NT2/D1 (cell line): ENCODE measurements around the gene ACSM3.
A peak's percentile ranks its signal among the peaks of the same experiment; 100 is the strongest.

Experiments
- DNase-seq: peaks from one replicate; pipeline ENCODE4 v3.0.0-alpha.2; 2011; ENCODE audit warnings: low read depth, low spot score
- H3K27me3 ChIP-seq: 2 replicates; pipeline ENCODE4 v1.6.0; 2011; ENCODE audit warnings: mild to moderate bottlenecking; ENCODE audit not compliant: insufficient read length, insufficient read depth
- H3K36me3 ChIP-seq: 2 replicates; pipeline ENCODE4 v1.6.1; 2011; ENCODE audit warnings: mild to moderate bottlenecking, low read length, mixed read lengths; ENCODE audit not compliant: insufficient read depth, insufficient read length
- H3K4me1 ChIP-seq: 2 replicates; pipeline ENCODE4 v1.5.1; 2011; ENCODE audit not compliant: insufficient read depth, insufficient read length
- H3K4me3 ChIP-seq: 2 replicates; pipeline ENCODE4 v1.5.1; 2011; ENCODE audit warnings: low read depth; ENCODE audit not compliant: insufficient read length
- H3K9ac ChIP-seq: 2 replicates; pipeline ENCODE4 v1.6.0; 2011; ENCODE audit warnings: low read depth; ENCODE audit not compliant: insufficient read length
- H3K9me3 ChIP-seq: 2 replicates; pipeline ENCODE4 v1.5.1; 2011; ENCODE audit warnings: mild to moderate bottlenecking, low read length; ENCODE audit not compliant: insufficient read depth
- SUZ12 ChIP-seq: IDR thresholded peaks from 2 replicates; pipeline ENCODE4 v1.6.1; 2011; ENCODE audit not compliant: insufficient read length, insufficient read depth; ENCODE audit errors: extremely low read depth
- YY1 ChIP-seq: IDR thresholded peaks from 2 replicates; pipeline ENCODE4 v1.6.1; 2011; ENCODE audit not compliant: insufficient read length, insufficient read depth
- ZNF274 ChIP-seq: IDR thresholded peaks from 2 replicates; pipeline ENCODE4 v1.6.1; 2011; ENCODE audit warnings: mild to moderate bottlenecking, low read depth, low read length

ACSM3 gene

DNA sequence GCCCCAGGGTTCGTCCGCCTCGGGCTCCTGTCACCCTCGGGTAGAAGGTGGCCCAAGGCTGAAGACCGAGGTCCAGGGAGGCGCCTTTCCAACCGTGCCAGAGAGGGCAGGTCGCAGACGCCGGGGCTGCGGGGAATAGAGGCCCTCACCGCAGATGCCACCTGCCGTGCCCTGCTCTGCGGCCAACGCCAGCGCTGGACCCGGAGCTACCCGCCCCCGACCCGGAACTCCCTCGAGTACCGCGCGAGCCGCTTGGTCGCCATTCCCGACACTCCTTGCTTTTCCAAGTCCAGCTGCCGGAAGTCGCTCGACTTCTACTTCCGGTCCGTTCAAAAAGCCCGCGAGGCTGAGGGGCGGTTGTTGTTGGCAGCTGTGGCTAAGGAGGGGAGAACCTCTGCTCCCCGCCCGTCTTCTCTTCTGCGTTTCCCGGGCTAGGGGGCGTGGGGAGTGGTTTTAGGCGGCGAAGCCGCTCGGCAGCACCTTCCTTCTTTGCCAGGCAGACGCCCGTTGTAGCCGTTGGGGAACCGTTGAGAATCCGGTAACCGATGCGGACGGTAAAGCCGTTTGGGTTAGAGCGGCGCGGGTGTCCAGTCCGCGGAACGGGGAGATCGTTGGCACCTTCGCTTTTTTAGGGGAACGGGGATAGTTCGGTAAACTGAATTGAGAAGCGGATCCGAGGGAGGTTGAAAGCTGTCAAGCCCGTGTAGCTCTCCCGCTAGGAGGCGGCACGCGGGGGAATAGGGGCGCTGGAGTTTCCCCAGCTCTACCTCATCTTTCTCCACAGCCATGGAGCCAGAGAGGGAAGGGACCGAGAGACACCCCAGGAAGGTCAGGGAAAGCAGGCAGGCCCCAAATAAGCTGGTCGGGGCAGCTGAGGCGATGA, 42.6 kb downstream of the ACSM3 start, which contains the start of the genes ERI2 and REXO5:
ERI2 (minus strand) TSS at position 305 of the 883 bp plus-strand sequence; CDS start at position 263, 42 bp downstream.
REXO5 (plus strand) TSS at position 360 of the 883 bp plus-strand sequence; CDS start at position 787, 427 bp downstream.
- Histone ChIP-seq H3K9me3 (no peaks in the 10 kb centered on the region), H3K4me3 (peak within 1 kb of the TSS; percentile 99), H3K9ac (peak within 1 kb of the TSS; percentile 99), H3K27me3 (no peaks in the 10 kb centered on the region), H3K4me1 (peaks cover 4% of the 10 kb centered on the region), H3K36me3 (peaks cover 37% of the 10 kb centered on the region)
- peak; percentile 92 for DNase-seq
- TF ChIP-seq ZNF274 (no peak), YY1 (peak; percentile 75)

DNA sequence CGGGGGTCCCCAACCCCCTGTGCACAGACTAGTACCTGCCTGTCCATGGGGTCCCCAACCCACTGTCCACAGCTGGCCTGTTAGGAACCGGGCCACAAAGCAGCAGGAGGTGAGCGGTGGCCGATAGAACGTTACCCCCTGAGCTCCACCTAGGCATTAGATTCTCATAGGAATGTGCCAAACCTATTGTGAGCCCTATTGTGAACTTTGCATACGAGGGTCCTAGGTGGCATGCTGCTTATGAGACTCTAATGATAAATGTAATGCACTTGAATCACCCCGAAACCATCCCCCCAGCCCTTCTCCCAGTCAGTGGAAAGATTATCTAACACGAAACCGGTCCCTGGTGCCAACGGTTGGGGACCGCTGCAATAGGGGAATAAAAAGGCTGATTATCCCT, 44.0 kb downstream of the ACSM3 start:
- Histone ChIP-seq H3K9me3 (no peaks in the 10 kb centered on the region), H3K4me1 (peaks cover 4% of the 10 kb centered on the region), H3K9ac (peak overlapping the region; percentile 99), H3K36me3 (peaks cover 27% of the 10 kb centered on the region), H3K4me3 (peak overlapping the region; percentile 99), H3K27me3 (no peaks in the 10 kb centered on the region)
- no peak for TF ChIP-seq SUZ12
- no peak for TF ChIP-seq ZNF274
- TF ChIP-seq YY1: no peak
- no peak for DNase-seq

DNA sequence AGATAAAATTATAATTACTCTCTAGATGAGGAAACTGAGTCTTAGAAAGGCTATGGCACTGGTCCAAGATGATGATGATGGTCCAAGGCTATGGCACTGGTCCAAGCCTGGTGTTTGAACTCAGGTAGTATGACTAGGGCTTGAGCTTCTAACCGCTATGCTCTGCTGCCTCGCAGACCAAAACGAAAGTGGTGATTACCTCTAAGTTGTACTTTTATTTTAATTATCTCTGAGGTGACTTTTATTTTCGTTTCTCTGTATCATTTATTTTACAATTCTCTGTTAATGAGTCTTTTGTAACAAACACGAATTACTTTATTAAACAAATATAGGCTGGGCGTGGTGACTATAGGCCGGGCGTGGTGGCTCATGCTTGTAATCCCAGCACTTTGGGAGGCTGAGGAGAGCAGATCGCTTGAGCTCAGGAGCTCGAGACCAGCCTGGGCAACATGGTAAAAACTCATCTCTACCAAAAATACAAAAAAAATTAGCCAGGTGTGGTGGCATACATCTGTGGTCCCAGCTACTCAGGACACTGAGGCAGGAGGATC, 48.1 kb downstream of the ACSM3 start:
- Histone ChIP-seq H3K4me3 (no peak overlapping the region), H3K27me3 (no peaks in the 10 kb centered on the region), H3K9ac (no peak overlapping the region), H3K36me3 (peaks cover 54% of the 10 kb centered on the region), H3K4me1 (peaks cover 4% of the 10 kb centered on the region), H3K9me3 (no peaks in the 10 kb centered on the region)
- TF ChIP-seq YY1: no peak
- no peak for TF ChIP-seq ZNF274
- no peak for TF ChIP-seq SUZ12
- DNase-seq: no peak

DNA sequence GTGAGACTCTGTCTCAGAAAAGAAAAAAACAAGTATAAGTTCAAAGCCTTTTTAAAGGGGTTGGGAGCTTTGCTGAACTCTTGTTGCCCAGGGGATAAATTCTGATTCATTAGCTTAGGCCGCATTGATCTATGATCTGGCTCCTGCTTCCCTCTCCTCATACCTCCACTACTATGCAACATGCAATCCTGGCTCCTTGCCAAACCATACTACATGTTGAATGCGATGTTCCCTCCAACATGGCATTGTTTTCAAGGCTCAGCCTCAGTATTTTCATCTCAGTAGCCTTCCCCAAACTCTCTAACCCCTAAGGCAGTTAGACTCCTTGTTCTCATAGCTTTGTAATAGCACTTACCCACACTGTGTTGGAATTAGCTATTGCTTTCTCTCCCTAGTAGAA, 48.7 kb downstream of the ACSM3 start:
- Histone ChIP-seq H3K4me3 (no peak overlapping the region), H3K36me3 (peaks cover 59% of the 10 kb centered on the region), H3K4me1 (peaks cover 4% of the 10 kb centered on the region), H3K9ac (no peak overlapping the region), H3K27me3 (no peaks in the 10 kb centered on the region), H3K9me3 (no peaks in the 10 kb centered on the region)
- no peak for DNase-seq
- TF ChIP-seq YY1 (no peak), SUZ12 (no peak), ZNF274 (no peak)

DNA sequence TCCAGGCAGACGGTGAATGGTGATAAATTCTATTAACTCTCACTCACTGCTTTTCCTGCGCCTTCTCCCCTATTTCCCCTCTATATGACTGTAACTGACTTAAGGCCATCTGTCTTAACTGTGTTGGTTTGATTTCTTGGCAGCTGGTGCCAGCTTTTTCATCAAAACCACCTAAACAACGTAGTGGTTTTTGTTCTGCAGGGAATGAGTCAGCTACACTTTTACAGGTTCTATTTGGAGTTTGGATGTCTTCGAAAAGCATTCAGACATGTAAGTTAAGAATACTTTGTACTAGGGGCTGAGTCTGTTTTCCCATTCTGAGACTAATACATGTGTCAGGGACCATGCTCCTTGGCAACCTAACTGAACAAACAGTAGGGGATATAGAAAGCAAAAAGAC, 51.0 kb downstream of the ACSM3 start:
- no peak for DNase-seq
- Histone ChIP-seq H3K27me3 (no peaks in the 10 kb centered on the region), H3K4me1 (no peaks in the 10 kb centered on the region), H3K4me3 (no peak overlapping the region), H3K9ac (no peak overlapping the region), H3K9me3 (no peaks in the 10 kb centered on the region), H3K36me3 (peaks cover 59% of the 10 kb centered on the region)
- TF ChIP-seq SUZ12 (no peak), YY1 (no peak), ZNF274 (no peak)

DNA sequence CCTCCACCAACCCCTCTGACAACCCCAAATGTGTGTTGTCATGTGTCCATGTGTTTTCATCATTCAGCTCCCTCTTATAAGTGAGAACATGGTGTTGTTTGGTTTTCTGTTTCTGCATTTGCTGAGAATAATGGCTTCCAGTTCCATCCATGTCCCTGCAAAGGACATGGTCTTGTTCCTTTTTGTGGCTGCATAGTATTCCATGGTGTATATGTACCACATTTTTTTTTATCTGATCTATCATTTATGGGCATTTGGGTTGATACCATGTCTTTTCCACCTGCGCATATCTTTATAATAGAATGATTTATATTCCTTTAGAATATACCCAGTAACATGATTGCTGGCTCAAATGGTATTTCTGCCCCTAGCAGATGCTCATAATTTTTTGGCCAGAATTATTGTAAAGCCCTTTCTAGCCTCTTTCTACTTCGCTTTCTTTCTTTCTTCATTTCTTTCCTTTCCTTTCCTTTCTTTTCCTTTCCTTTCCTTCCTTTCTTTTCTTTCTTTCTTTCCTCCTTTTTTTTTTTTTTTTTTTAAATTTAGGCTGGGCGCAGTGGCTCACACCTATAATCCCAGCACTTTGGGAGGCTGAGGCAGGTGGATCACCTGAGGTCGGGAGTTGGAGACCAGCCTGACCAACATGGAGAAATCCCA, 55.2 kb downstream of the ACSM3 start:
- H3K27me3 ChIP-seq: no peaks in the 10 kb centered on the region
- no peak overlapping the region for H3K9ac ChIP-seq
- H3K4me3 ChIP-seq: no peak overlapping the region
- no peak for TF ChIP-seq SUZ12
- TF ChIP-seq ZNF274: no peak
- no peak for TF ChIP-seq YY1
- no peaks in the 10 kb centered on the region for H3K4me1 ChIP-seq
- DNase-seq: no peak
- H3K36me3 ChIP-seq: peaks cover 67% of the 10 kb centered on the region
- H3K9me3 ChIP-seq: no peaks in the 10 kb centered on the region

DNA sequence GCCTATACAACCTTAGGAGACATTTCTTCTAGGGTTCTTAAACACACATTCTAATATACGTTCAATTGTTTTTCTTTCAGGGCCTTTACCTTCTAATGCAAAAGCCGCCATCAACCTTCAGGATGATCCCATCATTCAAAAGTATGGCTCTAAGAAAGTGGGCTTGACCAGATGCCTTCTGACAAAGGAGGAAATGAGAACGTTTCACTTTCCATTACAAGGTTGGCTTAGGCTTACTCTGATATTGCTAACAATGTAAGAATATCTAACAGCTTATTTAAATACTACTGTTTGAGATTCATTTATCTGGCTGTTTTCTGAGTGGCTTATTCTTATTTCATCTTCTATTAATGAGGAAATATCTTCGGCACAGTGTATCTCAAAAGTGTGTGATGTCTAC, 57.9 kb downstream of the ACSM3 start:
- Histone ChIP-seq H3K4me1 (no peaks in the 10 kb centered on the region), H3K36me3 (peaks cover 55% of the 10 kb centered on the region)

More for the DNA sequence above, 57.9 kb downstream of the ACSM3 start:
- H3K27me3 ChIP-seq: no peaks in the 10 kb centered on the region
- H3K4me3 ChIP-seq: no peak overlapping the region
- no peak for DNase-seq
- H3K9me3 ChIP-seq: no peaks in the 10 kb centered on the region
- H3K9ac ChIP-seq: no peak overlapping the region
- TF ChIP-seq ZNF274 (no peak), SUZ12 (no peak), YY1 (no peak)
